ENCODE results near the gene EEF1E1.

GRCh38 chr6:8074213-8074612, 28.1 kb downstream of the EEF1E1 start:
- no peak for TF ChIP-seq EZH2 (IDR thresholded peaks at IDR 0.05; ENCODE audit: insufficient read depth, poor library complexity, severe bottlenecking)
- TF ChIP-seq EZH2phosphoT487 (IDR thresholded peaks at IDR 0.05; ENCODE audit: insufficient read depth, low read depth): no peak

Measured in GM23248 (cell line).